ENCODE measurements around the gene GUCY1A2. TPM values are rescaled to one million over a fixed set of nuclear protein-coding genes. Genes with fewer than 3 reads are reported as not detected.
"Not testable (repeated sequence)": the region's sequence is repeated elsewhere in the genome, so short reads cannot be mapped to it uniquely, and the experiment has no call there.

The GUCY1A2 gene
- total RNA-seq, 2 donors from 2014 or later = 0.77 to 1.2 TPM

- Histone ChIP-seq H3K4me3 (no peak overlapping the region), H3K9me3 (no peaks in the 10 kb centered on the region), H3K9ac (ENCODE audit: low read depth in 2 of 2, low read length in 2 of 2) (no peak overlapping the region), H3K36me3 (no peaks in the 10 kb centered on the region), H3K27me3 (no peaks in the 10 kb centered on the region), H3K4me1 (no peaks in the 10 kb centered on the region), H3K27ac (no peak overlapping the region)
- DNase-seq = no peak
- intact Hi-C loops (cut with DNase I) = no loop called here
- no peak for TF ChIP-seq CTCF (IDR thresholded peaks at IDR 0.05)
Measured at GRCh38 chr11:106889718-106890117, 128.6 kb downstream of the GUCY1A2 start.

GRCh38 chr11:106888386-106888785 lies 129.9 kb downstream of the GUCY1A2 start:
- no peak for DNase-seq
- H3K4me3 ChIP-seq = no peak overlapping the region
- H3K9me3 ChIP-seq = no peaks in the 10 kb centered on the region
- H3K36me3 ChIP-seq = no peaks in the 10 kb centered on the region
- H3K27me3 ChIP-seq = no peaks in the 10 kb centered on the region
- no peak overlapping the region for H3K27ac ChIP-seq
- H3K4me1 ChIP-seq = no peaks in the 10 kb centered on the region
- intact Hi-C loops (cut with DNase I) = no loop called here
- H3K9ac ChIP-seq (ENCODE audit: low read depth in 2 of 2, low read length in 2 of 2) = no peak overlapping the region
- no peak for TF ChIP-seq CTCF (IDR thresholded peaks at IDR 0.05)

GRCh38 chr11:106883693-106884092 lies 134.6 kb downstream of the GUCY1A2 start:
- H3K9me3 ChIP-seq; H3K4me1 ChIP-seq; H3K27me3 ChIP-seq; DNase-seq; intact Hi-C loops (cut with DNase I); H3K27ac ChIP-seq; H3K36me3 ChIP-seq; H3K9ac ChIP-seq (ENCODE audit: low read depth in 2 of 2, low read length in 2 of 2); H3K4me3 ChIP-seq: not testable (repeated sequence)

GRCh38 chr11:106879832-106880546 lies 138.3 kb downstream of the GUCY1A2 start:
- intact Hi-C loops (cut with DNase I) = no loop called here
- H3K36me3 ChIP-seq = no peaks in the 10 kb centered on the region

GRCh38 chr11:106879029-106879428 lies 139.2 kb downstream of the GUCY1A2 start:
- TF ChIP-seq CTCF (IDR thresholded peaks at IDR 0.05) = no peak

More at GRCh38 chr11:106879832-106880546, 138.3 kb downstream of the GUCY1A2 start:
- Histone ChIP-seq H3K9me3 (no peaks in the 10 kb centered on the region), H3K9ac (ENCODE audit: low read depth in 2 of 2, low read length in 2 of 2) (no peak overlapping the region), H3K4me1 (no peaks in the 10 kb centered on the region), H3K27ac (no peak overlapping the region), H3K4me3 (no peak overlapping the region), H3K27me3 (no peaks in the 10 kb centered on the region)
- no peak for DNase-seq
- TF ChIP-seq CTCF (IDR thresholded peaks at IDR 0.05) = no peak

GRCh38 chr11:106875013-106875412 lies 143.3 kb downstream of the GUCY1A2 start:
- H3K4me1 ChIP-seq = no peaks in the 10 kb centered on the region
- H3K36me3 ChIP-seq = no peaks in the 10 kb centered on the region
- H3K9me3 ChIP-seq = no peaks in the 10 kb centered on the region
- H3K27me3 ChIP-seq = no peaks in the 10 kb centered on the region
- DNase-seq = no peak
- no peak overlapping the region for H3K4me3 ChIP-seq
- no peak overlapping the region for H3K27ac ChIP-seq
- no peak overlapping the region for H3K9ac ChIP-seq (ENCODE audit: low read depth in 2 of 2, low read length in 2 of 2)
- intact Hi-C loops (cut with DNase I) = no loop called here
- TF ChIP-seq CTCF (IDR thresholded peaks at IDR 0.05) = no peak

More at GRCh38 chr11:106879029-106879428, 139.2 kb downstream of the GUCY1A2 start:
- no peak overlapping the region for H3K4me3 ChIP-seq
- no peak for DNase-seq
- intact Hi-C loops (cut with DNase I) = no loop called here
- H3K4me1 ChIP-seq = no peaks in the 10 kb centered on the region
- no peaks in the 10 kb centered on the region for H3K9me3 ChIP-seq
- no peak overlapping the region for H3K27ac ChIP-seq
- H3K36me3 ChIP-seq = no peaks in the 10 kb centered on the region
- H3K27me3 ChIP-seq = no peaks in the 10 kb centered on the region
- no peak overlapping the region for H3K9ac ChIP-seq (ENCODE audit: low read depth in 2 of 2, low read length in 2 of 2)
